Activated T-cell treated with anti-CD3 and anti-CD28 coated beads, Interleukin-2, amount 50 U/mL, for 48 hours (primary cell): ENCODE data around the gene GNAZ.
"Not testable (repeated sequence)": the region's sequence is repeated elsewhere in the genome, so short reads cannot be mapped to it uniquely, and the experiment has no call there.

Source experiments
- DNase-seq, 2 experiments: peaks; one replicate each; pipeline ENCODE4 v3.0.0-alpha.2; 2020

Gene GNAZ

GRCh38 chr22:23122216-23122957 lies 52.1 kb downstream of the GNAZ start:
- no peak for DNase-seq

GRCh38 chr22:23122992-23123803 lies 52.9 kb downstream of the GNAZ start:
- DNase-seq: no peak

GRCh38 chr22:23123804-23124254 lies 53.5 kb downstream of the GNAZ start:
- DNase-seq: no peak

- DNase-seq: no peak
These were observed 54.5 kb downstream of the GNAZ start for GRCh38 chr22:23124611-23125511.

GRCh38 chr22:23125512-23126103 lies 55.3 kb downstream of the GNAZ start:
- no peak for DNase-seq

GRCh38 chr22:23126165-23127054 lies 56.1 kb downstream of the GNAZ start:
- no peak for DNase-seq

- no peak for DNase-seq
These were observed 56.9 kb downstream of the GNAZ start for GRCh38 chr22:23127055-23127756.

- no peak for DNase-seq
These were observed 57.5 kb downstream of the GNAZ start for GRCh38 chr22:23127788-23128187.

GRCh38 chr22:23128269-23129108 lies 58.2 kb downstream of the GNAZ start:
- peak; percentile 83 to 87 for DNase-seq

- no peak for DNase-seq
These were observed 58.8 kb downstream of the GNAZ start for GRCh38 chr22:23129149-23129548.

GRCh38 chr22:23130697-23131096 lies 60.4 kb downstream of the GNAZ start:
- no peak for DNase-seq

GRCh38 chr22:23131931-23132330 lies 61.6 kb downstream of the GNAZ start:
- no peak for DNase-seq

- no peak for DNase-seq
These were observed 62.2 kb downstream of the GNAZ start for GRCh38 chr22:23132376-23133091.

GRCh38 chr22:23133922-23134321 lies 63.6 kb downstream of the GNAZ start:
- DNase-seq: no peak

GRCh38 chr22:23136991-23137390 lies 66.7 kb downstream of the GNAZ start:
- not testable (repeated sequence) for DNase-seq

GRCh38 chr22:23137468-23137867 lies 67.1 kb downstream of the GNAZ start:
- DNase-seq: no peak

GRCh38 chr22:23137905-23138561 lies 67.7 kb downstream of the GNAZ start:
- peak; percentile 37 to 43 for DNase-seq

GRCh38 chr22:23138584-23139435 lies 68.5 kb downstream of the GNAZ start:
- no peak for DNase-seq
